ENCODE data around the gene SETD9.

GRCh38 chr5:56908942-56909293 lies 478 bp upstream of the SETD9 start:
- TF ChIP-seq POLR2AphosphoS5 (IDR thresholded peaks at IDR 0.05; ENCODE audit: low read depth, low read length) (no peak), POLR2A (IDR thresholded peaks at IDR 0.05; ENCODE audit: low read depth, low read length) (no peak), TAF1 (IDR thresholded peaks at IDR 0.05; ENCODE audit: borderline replicate concordance, low read depth, low read length) (no peak)
